SK-N-SH (cell line): ENCODE measurements around the gene CHGA. TPM values are rescaled to one million over a fixed set of nuclear protein-coding genes. Genes with fewer than 3 reads are reported as not detected.

Experiments
- CTCF ChIA-PET: fragments of 300-600, 350-600 bp; formaldehyde crosslinking; extraction: SDS; loops from one replicate; lab custom pipeline; 2021; lab: Yijun Ruan, JAX
- POLR2A ChIA-PET: fragments of 350-600 bp; sonication (Branson Sonifier 250); formaldehyde crosslinking; extraction: SDS; loops from one replicate; lab custom pipeline; 2020; ENCODE audit warnings: antibody characterized with exemption, inconsistent platforms; lab: Yijun Ruan, JAX
- DNase-seq: peaks from one replicate; pipeline ENCODE4 v3.0.0; 2012
- H2AFZ ChIP-seq: fragments of 200-600 bp; sonication (generic); 2 replicates; pipeline ENCODE4 v1.8.1; 2016; ENCODE audit warnings: antibody characterized with exemption, mild to moderate bottlenecking, low read depth
- H3F3A ChIP-seq: fragments of 200-600 bp; sonication (generic); replicated peaks from 2 replicates; pipeline ENCODE3; 2016; ENCODE audit warnings: antibody characterized with exemption, mild to moderate bottlenecking; ENCODE audit not compliant: insufficient read depth
- H3K27ac ChIP-seq, 2 experiments: fragments of 200-500 bp in 1 of 2; fragments of 200-600 bp in 1 of 2; sonication (Bioruptor generic) in 1 of 2; sonication (generic), shearing (Covaris generic) in 1 of 2; 2 replicates each; pipeline versions ENCODE4 v1.5.1 to v1.6.1; 2014 to 2016; ENCODE audit warnings: low read depth in 2 of 2, inconsistent platforms in 1 of 2, low read length in 1 of 2, mild to moderate bottlenecking in 1 of 2, mixed read lengths in 1 of 2
- H3K27me3 ChIP-seq: fragments of 200-600 bp; sonication (generic), shearing (Covaris generic); 2 replicates; pipeline ENCODE4 v1.6.1; 2016; ENCODE audit warnings: mixed run types; ENCODE audit not compliant: insufficient read depth
- H3K36me3 ChIP-seq, 2 experiments: fragments of 200-500 bp in 1 of 2; fragments of 200-600 bp in 1 of 2; sonication (Bioruptor generic) in 1 of 2; sonication (generic) in 1 of 2; replicated peaks in 1 of 2; 2 replicates each; pipeline versions ENCODE3 to v1.5.1; 2014 to 2016; ENCODE audit warnings: low read length in 1 of 2, mild to moderate bottlenecking in 1 of 2; ENCODE audit not compliant: insufficient read depth in 2 of 2, control insufficient read depth in 1 of 2
- H3K4me1 ChIP-seq, 2 experiments: fragments of 200-500 bp in 1 of 2; fragments of 200-600 bp in 1 of 2; sonication (Bioruptor generic) in 1 of 2; sonication (generic), shearing (Covaris generic) in 1 of 2; 2 replicates each; pipeline versions ENCODE4 v1.5.1 to v1.6.1; 2014 to 2016; ENCODE audit warnings: low read depth in 1 of 2, low read length in 1 of 2, mixed run types in 1 of 2; ENCODE audit not compliant: insufficient read depth in 2 of 2, control insufficient read depth in 1 of 2
- H3K4me2 ChIP-seq: fragments of 200-600 bp; sonication (generic), shearing (Covaris generic); 2 replicates; pipeline ENCODE4 v1.6.1; 2017; ENCODE audit warnings: mixed run types
- H3K4me3 ChIP-seq, 2 experiments: fragments of 200-500 bp in 1 of 2; fragments of 200-600 bp in 1 of 2; sonication (Bioruptor generic) in 1 of 2; sonication (generic), shearing (Covaris generic) in 1 of 2; 2 replicates each; pipeline versions ENCODE4 v1.5.1 to v1.8.1; 2014 to 2016; ENCODE audit warnings: low read depth in 2 of 2, inconsistent platforms in 1 of 2, low read length in 1 of 2, mild to moderate bottlenecking in 1 of 2, mixed read lengths in 1 of 2, moderate library complexity in 1 of 2
- H3K79me2 ChIP-seq: fragments of 200-600 bp; sonication (generic); 2 replicates; pipeline ENCODE4 v1.8.1; 2017; ENCODE audit warnings: mild to moderate bottlenecking; ENCODE audit not compliant: insufficient read depth
- H3K9ac ChIP-seq: fragments of 200-600 bp; sonication (generic); 2 replicates; pipeline ENCODE4 v1.6.1; 2017; ENCODE audit warnings: mixed run types
- H3K9me2 ChIP-seq: fragments of 200-600 bp; sonication (generic); 2 replicates; pipeline ENCODE4 v1.6.1; 2017; ENCODE audit warnings: mixed run types
- H3K9me3 ChIP-seq: fragments of 200-600 bp; sonication (generic); 2 replicates; pipeline ENCODE4 v1.6.1; 2017; ENCODE audit warnings: mixed run types, mild to moderate bottlenecking, moderate library complexity
- H4K20me1 ChIP-seq: fragments of 200-600 bp; sonication (generic); 2 replicates; pipeline ENCODE4 v1.6.1; 2017; ENCODE audit warnings: mild to moderate bottlenecking, mixed run types; ENCODE audit not compliant: insufficient read depth
- CHD2 ChIP-seq: fragments of 150-350 bp; IDR thresholded peaks from 2 replicates; pipeline ENCODE4 v1.6.1; 2018; ENCODE audit warnings: low read length; ENCODE audit not compliant: partially characterized antibody
- ELF1 ChIP-seq: IDR thresholded peaks from 2 replicates; pipeline ENCODE4 v1.4.0; 2012
- EZH2phosphoT487 ChIP-seq: fragments of 200-600 bp; sonication (generic); IDR thresholded peaks from 2 replicates; pipeline ENCODE4 v1.6.1; 2017; ENCODE audit warnings: low read depth, mixed run types, mild to moderate bottlenecking, antibody characterized with exemption, moderate library complexity, borderline replicate concordance
- FOSL2 ChIP-seq: IDR thresholded peaks from 2 replicates; pipeline ENCODE4 v1.4.0; 2012; ENCODE audit warnings: low read depth, mild to moderate bottlenecking, moderate library complexity, borderline replicate concordance
- FOXM1 ChIP-seq: IDR thresholded peaks from 2 replicates; pipeline ENCODE4 v1.4.0; 2012; ENCODE audit warnings: low read depth, mild to moderate bottlenecking
- GATA2 ChIP-seq: sonication (generic); formaldehyde crosslinking; IDR thresholded peaks from 2 replicates; pipeline ENCODE4 v1.5.0; 2020; ENCODE audit warnings: mild to moderate bottlenecking, missing genetic modification reagents
- IRF3 ChIP-seq: fragments of 150-350 bp; IDR thresholded peaks from 2 replicates; pipeline ENCODE4 v1.6.1; 2016; ENCODE audit warnings: mild to moderate bottlenecking, low read depth, low read length
- JUND ChIP-seq: IDR thresholded peaks from 2 replicates; pipeline ENCODE4 v1.4.0; 2012
- MEF2A ChIP-seq: IDR thresholded peaks from 2 replicates; pipeline ENCODE4 v1.4.0; 2012; ENCODE audit warnings: low read depth, borderline replicate concordance
- PBX3 ChIP-seq: IDR thresholded peaks from 2 replicates; pipeline ENCODE4; 2012
- REST ChIP-seq: IDR thresholded peaks from 2 replicates; pipeline ENCODE4 v1.6.1; 2012; ENCODE audit warnings: mild to moderate bottlenecking, low read depth, low read length, moderate library complexity
- SIN3A ChIP-seq: IDR thresholded peaks from 2 replicates; pipeline ENCODE4 v1.6.1; 2012; ENCODE audit warnings: low read depth, mild to moderate bottlenecking, low read length, moderate library complexity, borderline replicate concordance
- TAF1 ChIP-seq: IDR thresholded peaks from 2 replicates; pipeline ENCODE4 v1.6.1; 2012; ENCODE audit warnings: low read depth, mild to moderate bottlenecking, low read length, moderate library complexity, borderline replicate concordance
- USF2 ChIP-seq: fragments of 150-350 bp; IDR thresholded peaks from 2 replicates; pipeline ENCODE4 v1.6.1; 2017; ENCODE audit warnings: antibody characterized with exemption, low read length, low read depth, borderline replicate concordance
- ZBTB33 ChIP-seq: IDR thresholded peaks from 2 replicates; pipeline ENCODE4 v1.4.0; 2012; ENCODE audit warnings: low read depth, borderline replicate concordance
- WGBS: methylation state at CpG from one replicate; pipeline ENCODE4 v1.1.6; 2017; ENCODE audit warnings: low lambda C conversion rate; 5-methylcytosine and 5-hydroxymethylcytosine counted together
- polyA plus RNA-seq, 3 experiments: library from polyadenylated mRNA; depleted of rRNA; stranded (reverse); fragments of >200 nt; gene quantifications; 2 replicates each; pipeline ENCODE4 v1.2.3, GENCODE V29; 2012

CHGA gene
- polyA plus RNA-seq, 1 of the 3 experiments (the other 2 are of a cell fraction): 5.6 TPM

GRCh38 chr14:92940543-92940942 is 17.6 kb downstream of the CHGA start:
- Histone ChIP-seq H3F3A (no peaks in the 10 kb centered on the region), H4K20me1 (no peaks in the 10 kb centered on the region), H3K79me2 (no peaks in the 10 kb centered on the region), H3K27me3 (no peaks in the 10 kb centered on the region), H3K27ac (no peak overlapping the region), H3K9ac (no peak overlapping the region), H3K36me3 (peaks cover 0 to 2% of the 10 kb centered on the region in 2 experiments), H3K9me2 (no peaks in the 10 kb centered on the region), H3K4me1 (peaks cover 0 to 28% of the 10 kb centered on the region in 2 experiments; a peak in 1 of 4 replicates), H3K9me3 (no peaks in the 10 kb centered on the region), H3K4me3 (no peak overlapping the region)
- 90% methylated on average over 6 of the region's 11 CpGs for WGBS
- ChIA-PET POLR2A (no interaction called here), CTCF (interaction anchor here (0.9 to 2.2 kb wide), 2 partner anchors 11 to 60 kb away, joined by 3 to 7 read pairs; no protein-coding TSS in a partner anchor)
- no peak for TF ChIP-seq FOSL2
- no peak for TF ChIP-seq SIN3A
- TF ChIP-seq PBX3: no peak
- no peak for TF ChIP-seq IRF3
- no peak for TF ChIP-seq GATA2 (CRISPR knock-in tag)
- no peak for TF ChIP-seq ELF1
- no peak for TF ChIP-seq CHD2
- TF ChIP-seq, all 33 proteins: peak for 0
- DNase-seq: no peak
- no peak overlapping the region for H2AFZ ChIP-seq
- no peak overlapping the region for H3K4me2 ChIP-seq

GRCh38 chr14:92941531-92941930 is 18.6 kb downstream of the CHGA start:
- Histone ChIP-seq H4K20me1 (no peaks in the 10 kb centered on the region), H3K9me2 (no peaks in the 10 kb centered on the region), H3K9me3 (no peaks in the 10 kb centered on the region), H3F3A (no peaks in the 10 kb centered on the region), H2AFZ (no peak overlapping the region), H3K4me1 (peaks cover 0 to 38% of the 10 kb centered on the region in 2 experiments; a peak in 1 of 4 replicates), H3K27ac (no peak overlapping the region), H3K79me2 (no peaks in the 10 kb centered on the region), H3K4me3 (no peak overlapping the region), H3K9ac (no peak overlapping the region), H3K27me3 (no peaks in the 10 kb centered on the region), H3K36me3 (peaks cover 0 to 2% of the 10 kb centered on the region in 2 experiments), H3K4me2 (no peak overlapping the region)
- TF ChIP-seq USF2: no peak
- TF ChIP-seq FOSL2: no peak
- no peak for TF ChIP-seq TAF1
- no peak for TF ChIP-seq REST
- no peak for TF ChIP-seq ZBTB33
- no peak for TF ChIP-seq JUND
- TF ChIP-seq EZH2phosphoT487: no peak
- no peak for TF ChIP-seq ELF1
- TF ChIP-seq FOXM1: no peak
- TF ChIP-seq MEF2A: no peak
- WGBS: 96% methylated on average over 14 of the region's 30 CpGs
- no peak for DNase-seq
- CTCF ChIA-PET: interaction anchor here (1.1 to 2.2 kb wide), 4 partner anchors 10 to 198 kb away, joined by 3 to 7 read pairs (median 4); no protein-coding TSS in a partner anchor
- POLR2A ChIA-PET: interaction anchor here (7.1 kb wide), 1 partner anchor 8 kb away, joined by 57 read pairs; no protein-coding TSS in a partner anchor
